ENCODE measurements around the gene SNX9. TPM values are rescaled to one million over a fixed set of nuclear protein-coding genes. Genes with fewer than 3 reads are reported as not detected.

Gene SNX9
- total and polyA plus RNA-seq, 2 donors (not counting 1 experiment from before 2014, with no cell fraction given), result 10.0 to 50.7 TPM

GRCh38 chr6:157966589-157966977 is 143.5 kb downstream of the SNX9 start:
- 67% methylated on average over 8 of the region's 8 CpGs for WGBS (ENCODE audit: insufficient coverage)
- Histone ChIP-seq H3K9me3 (ENCODE audit: control extremely low read depth in 1 of 3, control insufficient read depth in 2 of 3, insufficient read depth in 1 of 3, low read length in 2 of 3) (peaks cover 0 to 9% (median 3%) of the 10 kb centered on the region in 3 donors), H3K27me3 (replicated peaks in 1 of 4; ENCODE audit: control extremely low read depth in 1 of 4, control insufficient read depth in 3 of 4, insufficient read depth in 4 of 4, low read length in 3 of 4) (peaks cover 0 to 8% (median 0%) of the 10 kb centered on the region in 4 experiments), H3K4me3 (ENCODE audit: control extremely low read depth in 1 of 5, extremely low read depth in 1 of 5, insufficient read depth in 1 of 5, low read depth in 2 of 5, low read length in 4 of 5) (no peak overlapping the region), H3K27ac (ENCODE audit: low read length in 2 of 2) (no peak overlapping the region), H3K4me2 (replicated peaks; ENCODE audit: low read depth, low read length, poor library complexity, severe bottlenecking) (no peak overlapping the region), H3K4me1 (ENCODE audit: control insufficient read depth in 2 of 2, insufficient read depth in 2 of 2, low read length in 2 of 2) (no peaks in the 10 kb centered on the region), H4K20me1 (ENCODE audit: control insufficient read depth, insufficient read depth, low read length, poor library complexity, severe bottlenecking) (no peaks in the 10 kb centered on the region), H2AFZ (ENCODE audit: insufficient read depth, low read depth, low read length, poor library complexity, severe bottlenecking) (no peak overlapping the region), H3K9ac (ENCODE audit: low read length) (no peak overlapping the region), H3K79me2 (ENCODE audit: control insufficient read depth, insufficient read depth, low read length) (no peaks in the 10 kb centered on the region), H3K36me3 (replicated peaks in 1 of 2; ENCODE audit: control extremely low read depth in 1 of 2, control insufficient read depth in 1 of 2, extremely low read depth in 1 of 2, insufficient read depth in 2 of 2, low read length in 1 of 2) (no peaks in the 10 kb centered on the region)
- Mint-ChIP-seq H3K4me1 (peaks cover 4% of the 10 kb centered on the region), H3K4me3 (no peak overlapping the region), H3K27ac (no peak overlapping the region), H3K9me3 (ENCODE audit: insufficient read depth) (no peaks in the 10 kb centered on the region), H3K27me3 (peaks cover 17% of the 10 kb centered on the region)
- ChIA-PET CTCF (no interaction called here), POLR2A (no interaction called here)
- no peak for TF ChIP-seq EZH2 (IDR thresholded peaks at IDR 0.05; ENCODE audit: borderline replicate concordance, insufficient read depth, low read depth, low read length, poor library complexity, severe bottlenecking)
- TF ChIP-seq, protein P1, sequence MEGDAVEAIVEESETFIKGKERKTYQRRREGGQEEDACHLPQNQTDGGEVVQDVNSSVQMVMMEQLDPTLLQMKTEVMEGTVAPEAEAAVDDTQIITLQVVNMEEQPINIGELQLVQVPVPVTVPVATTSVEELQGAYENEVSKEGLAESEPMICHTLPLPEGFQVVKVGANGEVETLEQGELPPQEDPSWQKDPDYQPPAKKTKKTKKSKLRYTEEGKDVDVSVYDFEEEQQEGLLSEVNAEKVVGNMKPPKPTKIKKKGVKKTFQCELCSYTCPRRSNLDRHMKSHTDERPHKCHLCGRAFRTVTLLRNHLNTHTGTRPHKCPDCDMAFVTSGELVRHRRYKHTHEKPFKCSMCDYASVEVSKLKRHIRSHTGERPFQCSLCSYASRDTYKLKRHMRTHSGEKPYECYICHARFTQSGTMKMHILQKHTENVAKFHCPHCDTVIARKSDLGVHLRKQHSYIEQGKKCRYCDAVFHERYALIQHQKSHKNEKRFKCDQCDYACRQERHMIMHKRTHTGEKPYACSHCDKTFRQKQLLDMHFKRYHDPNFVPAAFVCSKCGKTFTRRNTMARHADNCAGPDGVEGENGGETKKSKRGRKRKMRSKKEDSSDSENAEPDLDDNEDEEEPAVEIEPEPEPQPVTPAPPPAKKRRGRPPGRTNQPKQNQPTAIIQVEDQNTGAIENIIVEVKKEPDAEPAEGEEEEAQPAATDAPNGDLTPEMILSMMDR (IDR thresholded peaks at IDR 0.05), result no peak
- DNase-seq (no peak), ATAC-seq (ENCODE audit: low read depth) (no peak)
- intact Hi-C loops (cut with micrococcal nuclease), result no loop called here

DNA sequence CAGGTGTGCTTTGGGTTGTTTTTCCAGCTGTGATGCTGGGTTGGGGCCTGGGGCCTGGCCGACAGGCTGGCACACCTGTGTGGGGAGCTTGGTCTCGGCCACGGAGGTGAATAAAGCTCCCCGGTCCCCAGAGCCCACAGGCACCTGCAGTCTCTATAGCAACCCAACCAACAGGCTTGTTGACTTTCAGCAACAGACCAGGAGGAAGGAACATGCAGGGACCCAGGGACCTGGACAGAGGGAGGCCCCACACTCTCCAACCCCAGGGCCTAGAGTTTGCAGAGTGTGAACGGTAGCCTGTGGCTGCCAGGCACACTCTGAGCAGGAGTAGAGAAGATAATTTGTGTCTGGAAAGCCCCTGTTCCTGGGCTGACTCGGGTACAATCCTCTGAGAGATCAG is 144.0 kb downstream of the SNX9 start:
- Mint-ChIP-seq H3K27ac (no peak overlapping the region), H3K4me3 (no peak overlapping the region), H3K27me3 (peaks cover 17% of the 10 kb centered on the region), H3K9me3 (ENCODE audit: insufficient read depth) (no peaks in the 10 kb centered on the region), H3K4me1 (peaks cover 4% of the 10 kb centered on the region)
- no peak for ATAC-seq (ENCODE audit: low read depth)
- no peak overlapping the region for H2AFZ ChIP-seq (ENCODE audit: insufficient read depth, low read depth, low read length, poor library complexity, severe bottlenecking)
- no peak for DNase-seq
- H4K20me1 ChIP-seq (ENCODE audit: control insufficient read depth, insufficient read depth, low read length, poor library complexity, severe bottlenecking), result no peaks in the 10 kb centered on the region
- H3K4me1 ChIP-seq (ENCODE audit: control insufficient read depth in 2 of 2, insufficient read depth in 2 of 2, low read length in 2 of 2), result no peaks in the 10 kb centered on the region
- no peaks in the 10 kb centered on the region for H3K79me2 ChIP-seq (ENCODE audit: control insufficient read depth, insufficient read depth, low read length)
- TF ChIP-seq EZH2 (IDR thresholded peaks at IDR 0.05; ENCODE audit: borderline replicate concordance, insufficient read depth, low read depth, low read length, poor library complexity, severe bottlenecking), result no peak
- H3K9ac ChIP-seq (ENCODE audit: low read length), result no peak overlapping the region
- intact Hi-C loops (cut with micrococcal nuclease), result no loop called here
- no peak overlapping the region for H3K27ac ChIP-seq (ENCODE audit: low read length in 2 of 2)
- H3K27me3 ChIP-seq (replicated peaks in 1 of 4; ENCODE audit: control extremely low read depth in 1 of 4, control insufficient read depth in 3 of 4, insufficient read depth in 4 of 4, low read length in 3 of 4), result peaks cover 0 to 8% (median 0%) of the 10 kb centered on the region in 4 experiments
- H3K4me3 ChIP-seq (ENCODE audit: control extremely low read depth in 1 of 5, extremely low read depth in 1 of 5, insufficient read depth in 1 of 5, low read depth in 2 of 5, low read length in 4 of 5), result no peak overlapping the region
- 62% methylated on average over 3 of the region's 6 CpGs for WGBS (ENCODE audit: insufficient coverage)
- CTCF ChIA-PET, result no interaction called here
- POLR2A ChIA-PET, result no interaction called here
- no peaks in the 10 kb centered on the region for H3K36me3 ChIP-seq (replicated peaks in 1 of 2; ENCODE audit: control extremely low read depth in 1 of 2, control insufficient read depth in 1 of 2, extremely low read depth in 1 of 2, insufficient read depth in 2 of 2, low read length in 1 of 2)
- no peak overlapping the region for H3K4me2 ChIP-seq (replicated peaks; ENCODE audit: low read depth, low read length, poor library complexity, severe bottlenecking)
- peaks cover 0 to 9% (median 3%) of the 10 kb centered on the region in 3 donors for H3K9me3 ChIP-seq (ENCODE audit: control extremely low read depth in 1 of 3, control insufficient read depth in 2 of 3, insufficient read depth in 1 of 3, low read length in 2 of 3)

Measured in B cell (primary cell).